Kidney glomerular epithelial cell (primary cell): ENCODE results near the gene CPNE8.

ENCODE experiments used
- DNase-seq: peaks from one replicate; lab custom pipeline; 2025; lab: John Stamatoyannopoulos, UW

Gene CPNE8

DNA sequence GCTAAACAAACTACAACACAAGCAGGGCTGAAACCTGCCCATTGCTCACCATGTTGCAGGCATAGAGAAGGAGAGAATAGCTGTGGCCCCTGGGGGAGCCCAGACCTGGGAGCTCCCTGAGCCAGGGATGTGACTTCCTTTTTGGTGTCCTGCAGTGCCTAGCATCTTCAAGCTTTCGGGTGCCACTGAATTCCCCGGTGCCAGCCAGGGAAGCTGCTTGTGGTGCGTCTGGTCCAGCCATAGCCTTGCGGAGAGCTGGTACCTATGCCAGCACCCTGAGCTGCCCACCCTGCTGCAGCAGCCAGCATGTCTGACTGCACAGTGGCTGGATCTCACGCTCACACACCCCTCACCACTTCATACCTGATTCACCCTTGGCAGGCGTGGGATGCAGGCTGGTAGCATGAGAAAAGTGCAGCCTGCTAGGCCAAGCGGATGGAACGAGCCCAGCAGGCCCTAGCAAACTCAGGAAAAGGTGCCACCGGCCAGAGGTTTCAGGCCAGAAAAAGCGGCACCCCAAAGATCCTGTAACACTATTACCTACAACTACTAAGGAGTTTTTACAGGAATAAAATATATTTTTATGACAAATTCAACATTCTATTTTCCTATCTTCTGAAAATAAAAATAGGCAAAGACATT lies 183.7 kb downstream of the CPNE8 start:
- no peak for DNase-seq

DNA sequence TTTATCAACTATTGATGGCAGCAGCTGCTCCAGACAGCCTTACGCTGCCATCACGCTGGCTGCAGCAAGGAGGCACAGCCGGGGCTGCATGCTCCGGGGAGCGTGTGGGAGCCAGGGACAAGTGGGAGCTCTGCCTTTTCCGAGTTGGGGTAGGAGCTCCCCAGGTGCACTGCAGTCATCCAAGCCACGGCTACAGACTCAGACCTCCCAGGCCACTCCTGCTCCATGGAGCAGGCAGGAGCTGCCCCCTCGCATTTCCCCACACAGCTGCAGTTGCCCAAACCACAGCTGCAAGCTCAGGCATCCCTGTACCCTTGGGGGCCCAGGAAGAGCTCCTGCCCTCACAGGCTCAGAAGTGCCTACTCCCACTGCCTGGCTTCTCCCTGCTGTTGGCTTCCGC lies 184.7 kb downstream of the CPNE8 start:
- DNase-seq = no peak

DNA sequence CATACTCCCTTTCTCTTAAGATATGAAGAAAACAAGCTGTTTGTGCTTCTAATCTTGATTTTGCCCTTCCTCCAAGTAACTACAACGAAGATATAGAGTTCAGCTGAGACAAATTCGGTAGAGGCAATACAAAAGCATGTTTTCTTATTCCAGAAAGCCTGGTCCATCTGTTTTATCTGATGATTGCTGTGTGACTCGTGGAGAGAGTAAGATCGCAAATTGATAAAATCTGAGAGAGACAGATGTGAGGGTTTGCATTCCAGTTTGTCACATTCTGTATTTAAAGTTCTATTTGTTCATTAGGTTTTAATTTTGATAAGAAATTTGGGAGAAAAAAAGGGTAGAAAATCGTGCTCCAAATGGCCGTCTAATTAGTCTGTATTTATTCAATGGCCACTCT lies 192.1 kb downstream of the CPNE8 start:
- no peak for DNase-seq

DNA sequence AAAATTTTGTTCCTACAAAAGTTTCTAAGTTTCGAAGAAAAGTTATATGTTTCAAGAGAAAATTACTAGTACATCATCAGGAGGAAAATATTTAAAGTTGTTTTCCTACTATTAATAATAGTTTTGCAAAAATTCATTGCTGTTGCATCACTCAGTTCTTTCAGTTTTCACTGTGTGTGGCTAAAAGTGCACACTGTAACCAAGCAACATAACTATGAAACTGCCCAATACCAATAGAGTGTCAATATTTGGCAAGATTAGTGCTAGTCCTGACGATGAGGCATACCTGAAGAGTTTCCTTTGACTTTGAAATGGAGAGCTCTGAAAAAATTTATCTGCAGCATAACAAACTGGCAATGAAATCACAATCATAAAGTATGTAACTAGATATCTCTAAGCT lies 194.3 kb downstream of the CPNE8 start:
- no peak for DNase-seq

DNA sequence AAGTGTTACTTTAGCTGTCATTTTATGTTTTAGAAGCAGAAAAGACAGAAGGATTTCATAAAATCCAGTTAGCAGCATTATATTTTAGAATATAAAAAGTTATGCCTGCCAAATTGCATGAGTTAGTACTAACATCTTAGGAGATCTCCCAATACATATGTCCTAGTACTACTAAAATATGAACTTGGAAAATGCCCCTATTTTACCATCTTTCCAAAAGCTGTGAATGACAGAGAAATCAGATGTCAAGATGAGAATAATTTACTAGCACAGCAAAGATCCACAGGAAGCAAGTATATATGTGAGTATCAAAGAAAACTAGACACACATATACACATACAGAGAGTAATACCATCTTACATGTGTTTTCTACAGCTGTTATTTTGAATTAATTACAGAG lies 196.9 kb downstream of the CPNE8 start:
- DNase-seq = no peak

DNA sequence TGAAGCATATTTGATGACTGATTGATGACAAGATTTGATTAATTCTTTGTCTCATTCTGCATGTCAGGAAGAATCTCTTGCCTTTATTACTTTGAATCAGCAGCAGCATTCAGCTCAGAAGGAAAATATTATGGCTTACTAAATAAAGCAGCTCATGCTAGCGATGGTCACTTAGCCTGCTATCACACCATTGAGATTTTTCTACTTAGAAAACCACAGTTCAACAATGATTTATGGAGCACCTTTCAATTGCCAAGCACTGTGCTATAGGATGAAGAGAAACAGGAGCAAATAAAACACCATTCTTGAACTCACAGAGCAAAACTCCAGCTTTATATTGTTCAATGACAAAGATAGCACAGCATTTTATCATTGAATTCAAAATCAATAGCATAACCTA lies 197.7 kb downstream of the CPNE8 start:
- DNase-seq = no peak

DNA sequence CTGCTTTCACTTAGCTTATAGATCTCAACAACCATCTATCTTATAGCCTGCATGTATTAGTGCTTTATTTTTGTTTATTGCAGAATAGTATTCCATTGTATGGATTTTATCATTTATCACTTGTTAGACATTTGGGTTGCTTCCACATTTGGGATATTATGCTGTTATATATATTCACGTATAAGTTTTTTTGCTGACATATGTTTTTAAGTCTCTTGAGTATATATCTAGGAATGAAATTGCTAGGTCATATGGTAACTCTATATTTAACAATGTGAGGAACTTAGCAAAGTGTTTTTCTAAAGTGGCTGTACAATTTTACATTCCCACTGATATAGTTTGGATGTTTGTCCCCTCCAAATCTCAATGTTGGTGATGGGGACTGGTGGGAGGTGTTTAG lies 208.1 kb downstream of the CPNE8 start:
- no peak for DNase-seq

DNA sequence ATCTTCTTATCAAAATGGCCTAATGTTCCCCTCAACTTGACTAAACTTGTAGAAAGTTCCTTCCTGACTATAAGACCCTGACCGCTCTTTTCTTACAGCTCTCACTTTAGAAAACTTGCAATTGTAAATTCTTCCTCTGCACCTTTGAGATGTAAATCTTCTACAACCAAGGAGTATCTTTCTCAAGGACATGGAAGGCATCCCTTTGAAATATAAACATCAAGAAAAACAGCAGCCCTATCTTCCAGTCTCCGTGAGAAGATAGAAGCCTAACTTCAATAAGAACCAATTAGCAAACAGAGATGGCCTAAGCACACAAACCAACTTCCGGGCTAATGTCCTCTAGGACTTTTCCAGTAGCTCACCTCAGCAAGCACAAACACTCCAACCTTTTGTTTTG lies 210.3 kb downstream of the CPNE8 start:
- no peak for DNase-seq

DNA sequence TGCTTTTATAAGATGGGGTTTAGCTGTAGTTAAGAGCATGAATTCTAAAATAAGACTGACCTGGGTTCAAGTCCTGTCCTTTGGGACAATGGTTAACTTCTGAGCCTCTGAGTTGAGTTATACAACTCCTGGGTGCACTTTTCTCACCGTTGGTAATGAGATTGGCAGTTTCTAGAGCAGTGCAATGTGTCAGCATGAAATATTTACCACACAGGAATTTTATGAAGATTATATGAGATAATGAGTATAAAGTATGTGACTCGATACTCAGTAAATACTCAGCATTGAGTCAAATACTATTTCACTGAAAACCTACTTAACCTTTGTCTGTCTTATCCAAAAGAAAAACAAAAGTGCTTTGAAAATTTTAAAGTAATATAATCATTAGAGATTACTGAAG lies 214.2 kb downstream of the CPNE8 start:
- no peak for DNase-seq

DNA sequence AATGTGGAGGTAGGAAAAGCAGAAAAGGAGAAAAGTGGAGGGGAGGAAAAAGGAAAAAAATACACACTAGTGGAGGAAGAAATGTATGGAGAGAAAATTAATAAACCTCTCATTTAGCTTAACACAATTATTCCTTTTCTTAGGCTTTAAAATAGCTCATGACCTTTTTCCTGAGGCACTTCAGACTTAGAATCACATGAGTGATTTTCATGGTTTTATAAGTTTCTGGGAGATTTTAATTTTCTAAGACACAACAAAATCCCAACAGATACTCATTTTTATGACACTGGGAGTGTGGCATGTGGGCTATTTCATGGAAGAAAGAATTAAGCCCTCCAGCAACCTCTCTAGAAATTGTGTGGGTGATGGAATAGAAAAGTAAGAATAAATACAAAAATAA lies 214.7 kb downstream of the CPNE8 start:
- no peak for DNase-seq

DNA sequence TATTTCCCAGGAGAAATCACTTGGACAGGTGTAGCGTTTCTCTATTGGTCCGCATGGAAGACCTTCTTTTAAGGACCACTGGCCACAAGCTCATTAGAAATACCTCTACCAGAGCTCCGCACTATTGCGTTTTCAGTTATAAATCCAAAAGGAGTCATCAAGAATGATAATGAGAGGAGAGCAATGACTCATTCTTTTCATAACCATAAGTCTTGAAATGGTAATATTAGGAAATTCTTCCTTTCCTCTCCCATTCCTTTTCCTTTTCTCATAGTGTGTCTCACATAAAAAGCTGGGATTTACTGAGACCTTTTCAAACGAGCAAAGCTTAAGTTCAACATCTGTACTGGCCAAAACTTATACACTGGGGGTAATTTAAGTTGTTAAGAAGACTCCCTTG lies 215.7 kb downstream of the CPNE8 start:
- DNase-seq = no peak

DNA sequence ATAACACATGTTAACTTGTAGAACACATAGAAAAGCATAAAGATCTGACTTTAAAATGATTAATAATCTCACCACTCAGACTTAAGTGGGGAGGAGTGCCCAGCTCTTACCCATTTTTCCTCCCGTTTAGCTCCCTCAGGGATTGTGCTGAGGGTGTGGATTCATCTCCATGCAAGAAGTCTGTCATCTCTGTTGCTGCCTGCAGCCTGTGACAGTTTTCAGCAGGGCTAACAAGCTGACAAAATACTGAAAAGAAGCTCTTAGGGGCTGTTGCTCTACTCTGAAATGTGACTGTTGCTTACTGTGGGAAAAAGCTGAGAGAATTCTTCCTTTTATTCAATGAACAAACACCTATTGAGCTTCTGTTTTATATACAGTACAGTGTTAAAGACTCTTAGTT lies 216.2 kb downstream of the CPNE8 start:
- no peak for DNase-seq

DNA sequence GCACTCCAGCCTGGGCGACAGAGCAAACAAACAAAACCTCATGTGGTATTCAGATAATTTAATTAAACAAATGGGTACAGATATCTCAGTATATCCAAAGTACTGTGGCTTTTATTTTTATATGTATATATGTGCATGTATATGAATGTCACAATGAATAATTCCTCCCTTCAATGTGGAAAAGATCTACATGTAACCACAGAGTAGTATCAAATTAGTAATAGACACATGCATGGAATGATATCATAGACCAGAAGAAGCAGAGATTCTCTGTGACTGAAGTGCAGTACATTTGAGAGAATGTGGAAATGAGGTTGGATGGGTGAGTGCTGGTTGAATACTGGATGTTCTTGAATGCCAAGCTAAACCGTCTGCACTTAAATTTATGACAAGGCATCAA lies 222.9 kb downstream of the CPNE8 start:
- no peak for DNase-seq

DNA sequence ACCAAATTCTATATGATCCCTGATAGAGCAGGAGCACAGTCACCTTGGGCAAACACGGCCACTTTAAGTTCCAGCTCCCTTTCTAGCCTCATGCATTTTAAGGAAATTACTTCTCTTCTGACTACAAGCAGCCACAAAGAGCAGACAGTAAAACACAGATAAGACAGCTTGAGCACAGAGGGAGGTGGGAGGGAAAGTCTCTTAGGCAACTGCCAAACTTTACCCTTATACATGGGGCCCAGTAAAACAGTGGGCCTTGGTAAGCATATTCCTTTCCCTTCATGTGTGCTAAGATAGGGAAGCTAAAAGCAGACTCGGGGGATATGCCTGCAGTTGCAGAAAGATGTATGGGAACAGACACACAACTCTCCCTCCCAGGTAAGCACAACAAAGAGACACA lies 235.9 kb downstream of the CPNE8 start:
- no peak for DNase-seq

DNA sequence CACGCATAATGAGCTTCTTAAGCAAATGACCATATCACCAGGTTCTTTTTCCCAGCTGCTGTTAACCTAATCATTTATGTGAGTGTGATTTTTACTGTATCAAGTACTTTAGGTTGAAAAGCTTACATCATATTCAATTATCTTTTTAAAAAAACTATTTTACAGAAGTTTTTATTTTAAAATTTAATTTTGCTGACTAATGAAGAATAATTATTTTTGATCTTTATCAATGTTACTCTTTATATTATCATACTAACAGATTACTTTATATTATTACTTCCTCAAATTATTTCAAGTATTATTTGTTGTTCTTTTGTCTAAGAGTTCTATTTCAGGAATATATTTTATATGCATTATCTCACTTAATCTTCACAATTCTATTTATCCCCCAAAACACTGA lies 236.3 kb downstream of the CPNE8 start:
- DNase-seq = no peak

DNA sequence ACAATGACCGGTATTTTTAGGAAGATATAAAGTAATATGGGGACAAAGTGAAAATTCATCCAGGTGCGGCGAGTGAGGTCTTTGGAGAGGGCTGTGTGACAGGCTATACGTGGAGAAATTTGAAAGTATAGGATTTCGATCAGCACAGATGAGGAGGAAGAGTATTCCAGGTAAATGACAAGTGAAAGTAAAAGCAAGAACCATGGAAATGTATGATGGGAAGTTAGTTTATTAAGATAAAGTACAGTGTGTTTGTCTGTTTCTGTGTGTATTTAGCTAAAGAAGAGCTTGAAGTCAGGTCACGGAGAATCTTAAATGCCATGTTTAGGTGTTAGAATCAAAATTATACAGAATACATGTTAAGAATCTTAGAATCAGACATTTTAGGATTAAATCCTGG lies 239.0 kb downstream of the CPNE8 start:
- DNase-seq = no peak

DNA sequence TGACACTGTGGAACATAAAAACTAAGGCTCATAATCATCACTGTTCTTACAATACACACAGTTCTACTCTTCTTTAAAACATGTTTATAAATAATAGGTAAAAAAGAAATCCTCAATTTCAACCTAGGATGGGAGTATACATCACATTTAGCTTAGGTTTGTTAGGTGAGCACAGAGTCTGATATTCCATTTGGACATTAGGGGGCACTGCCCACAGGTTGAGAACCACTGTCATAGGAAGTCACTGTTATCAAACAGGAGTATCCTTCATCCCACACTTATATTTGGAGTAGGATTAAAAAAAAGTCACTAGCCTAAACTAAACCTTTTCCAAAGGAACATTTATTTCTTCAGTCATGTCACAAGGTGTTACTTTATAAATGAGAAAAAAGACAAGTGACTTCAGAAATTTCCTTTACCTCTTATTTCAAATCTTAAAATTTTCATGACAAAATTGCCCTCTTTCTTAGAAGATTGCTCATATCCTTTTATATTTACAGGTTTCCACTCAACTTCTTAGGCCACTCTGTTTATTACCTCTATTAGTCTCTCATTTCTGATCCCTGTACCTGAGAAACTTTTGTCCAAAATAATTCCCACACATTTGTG lies 240.6 kb downstream of the CPNE8 start:
- DNase-seq = no peak

DNA sequence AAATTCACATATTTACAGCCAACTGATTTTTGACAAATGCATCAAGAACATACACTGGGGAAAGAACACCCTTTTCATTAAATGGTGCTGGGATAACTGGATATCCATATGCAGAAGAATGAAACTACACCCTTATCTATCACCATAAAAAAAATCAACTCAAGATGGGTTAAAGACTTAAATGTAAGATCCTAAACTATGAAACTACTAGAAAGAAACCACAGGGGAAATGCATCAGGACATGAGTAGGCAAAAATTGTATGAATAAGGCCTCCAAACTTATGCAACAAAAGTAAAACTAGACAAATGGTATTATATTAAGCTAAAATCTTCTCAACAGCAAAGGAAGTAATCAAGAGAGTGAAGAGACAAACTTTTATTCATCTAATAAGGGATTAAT lies 242.6 kb downstream of the CPNE8 start:
- no peak for DNase-seq

DNA sequence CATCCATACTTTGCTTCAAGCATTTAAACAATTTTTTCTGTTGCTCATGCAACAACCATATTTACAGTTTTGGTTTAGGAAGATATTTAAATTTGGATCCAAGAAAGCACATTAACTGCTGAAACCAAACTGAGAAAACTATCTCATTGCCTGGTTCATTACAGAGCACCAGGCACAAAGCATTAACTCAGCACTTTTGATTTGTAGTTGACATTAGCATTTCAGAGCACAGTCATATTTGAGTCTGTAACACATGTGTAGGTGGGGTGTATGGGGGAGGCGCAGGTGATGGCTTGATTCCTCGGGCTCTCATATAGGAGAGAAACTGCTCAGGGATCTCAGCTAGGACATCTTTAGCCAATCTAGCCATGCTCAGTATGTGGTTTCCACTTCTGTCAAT lies 251.7 kb downstream of the CPNE8 start:
- no peak for DNase-seq

DNA sequence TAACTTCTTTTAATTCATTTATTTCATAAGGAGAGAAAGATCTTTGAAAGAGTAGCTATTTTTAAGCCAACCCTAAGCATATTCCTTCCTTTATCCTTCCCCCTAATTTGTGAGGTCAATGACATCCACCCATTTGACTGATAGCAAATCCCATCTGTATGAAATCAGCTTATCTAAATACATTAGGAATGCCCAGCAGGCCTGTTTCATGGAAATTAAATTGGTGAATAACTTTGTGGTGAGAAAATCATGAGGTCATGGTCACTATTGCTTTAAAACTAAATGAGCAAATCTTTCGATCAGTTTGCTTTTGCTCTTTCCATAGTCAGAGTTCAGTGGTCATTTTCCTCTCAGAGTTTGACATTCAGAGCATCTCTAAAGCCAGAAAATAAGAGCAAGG lies 256.6 kb downstream of the CPNE8 start:
- DNase-seq = no peak

DNA sequence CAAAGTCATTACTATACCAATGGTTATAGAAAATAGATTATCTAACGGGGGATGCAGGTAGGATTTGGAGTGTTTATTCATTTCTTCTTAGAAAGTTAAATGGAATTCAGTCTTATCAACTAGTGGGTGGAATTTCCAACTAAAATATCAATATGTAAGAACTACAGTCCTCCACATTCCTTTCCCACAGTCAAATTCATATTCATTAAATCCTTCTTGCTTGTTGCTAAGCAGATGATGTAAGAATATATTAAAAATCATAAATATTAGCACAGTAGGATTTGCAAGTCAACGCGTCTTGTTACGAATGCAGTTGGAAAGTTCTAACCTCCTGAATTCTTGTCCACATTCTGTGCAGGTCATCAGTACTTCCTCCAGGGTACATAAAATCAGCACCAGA lies 259.2 kb downstream of the CPNE8 start:
- no peak for DNase-seq

DNA sequence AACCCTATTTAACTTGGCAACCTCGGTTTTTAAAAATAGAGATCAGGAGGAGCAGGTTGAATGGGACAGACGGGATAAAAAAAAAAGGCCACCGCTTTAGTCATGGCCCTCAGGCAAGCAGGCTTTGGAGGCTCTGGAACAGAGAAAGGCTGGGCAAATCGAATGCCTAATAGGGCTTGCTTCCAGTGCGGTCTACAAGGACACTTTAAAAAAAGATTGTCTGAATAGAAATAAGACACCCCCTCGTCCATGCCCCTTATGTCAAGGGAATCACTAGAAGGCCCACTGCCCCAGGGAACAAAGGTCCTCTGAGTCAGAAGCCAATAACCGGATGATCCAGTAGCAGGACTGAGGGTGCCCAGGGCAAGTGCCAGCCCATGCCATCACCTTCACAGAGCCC lies 265.8 kb downstream of the CPNE8 start:
- no peak for DNase-seq

DNA sequence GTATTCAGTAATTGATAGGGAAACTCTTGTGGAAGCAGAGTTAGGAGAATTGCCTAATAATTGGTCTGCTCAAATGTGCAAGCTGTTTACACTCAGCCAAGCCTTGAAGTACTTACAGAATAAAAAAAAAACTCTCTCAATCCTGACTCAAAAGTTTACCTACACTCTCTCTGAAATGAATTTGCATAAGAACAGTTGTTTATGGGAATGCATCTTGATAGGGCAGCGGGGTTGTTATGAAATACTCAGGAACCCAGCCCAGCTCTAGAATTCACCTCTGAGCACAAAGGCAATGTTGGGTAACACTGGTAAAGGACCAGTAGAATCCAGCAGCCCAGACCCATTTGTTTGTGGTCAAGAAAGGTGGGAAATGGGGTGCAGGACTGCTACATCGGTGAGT lies 267.0 kb downstream of the CPNE8 start:
- DNase-seq = no peak

DNA sequence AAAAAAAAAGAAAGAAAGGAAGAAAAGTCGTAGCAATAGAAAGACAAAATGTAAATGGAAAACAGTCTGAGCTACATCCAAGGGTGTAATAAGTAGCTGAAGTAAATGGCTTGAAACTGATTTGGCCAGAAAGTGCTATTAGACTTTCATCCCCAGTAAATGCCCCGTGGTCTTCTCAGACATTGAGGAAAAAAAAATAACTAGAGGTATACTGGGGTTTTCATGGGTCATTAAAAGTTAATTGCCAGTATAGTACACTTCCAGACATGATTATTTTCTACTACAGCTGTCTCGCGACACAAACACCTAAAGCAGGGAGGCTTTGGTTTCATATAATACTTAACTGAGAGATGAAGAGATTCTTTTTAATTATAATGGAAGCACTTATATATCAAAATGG lies 271.9 kb downstream of the CPNE8 start:
- DNase-seq = no peak

DNA sequence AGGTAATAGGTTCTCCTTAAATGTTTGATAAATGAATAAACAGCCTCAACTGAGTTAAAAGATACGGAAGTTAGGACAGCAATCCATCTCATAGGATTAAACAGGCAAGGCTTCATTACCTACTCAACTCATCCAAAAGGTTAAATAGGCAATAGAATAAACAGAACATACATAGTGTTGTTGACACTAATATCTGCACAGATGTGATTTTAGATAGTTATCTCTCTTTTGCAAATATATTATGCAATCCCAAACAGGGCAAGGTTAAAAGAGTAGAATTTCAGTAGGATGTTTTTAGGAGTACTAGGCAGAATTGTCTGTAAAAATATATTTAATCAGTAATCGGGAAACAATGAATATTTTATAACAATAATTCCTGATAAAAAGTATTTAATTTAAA lies 276.3 kb downstream of the CPNE8 start:
- DNase-seq = no peak
